Naive B cell (primary cell): ENCODE measurements around the gene SCAF1. TPM values are rescaled to one million over a fixed set of nuclear protein-coding genes. Genes with fewer than 3 reads are reported as not detected.

Experiments
- ATAC-seq, 2 donors: fragments of 150-1000 bp; cut with Tn5 transposase; 2 replicates each; pipeline ENCODE4 v1.10.0; 2021; ENCODE audit warnings: low read depth in 2 of 2, mild to moderate bottlenecking in 2 of 2, moderate library complexity in 2 of 2
- DNase-seq: peaks from one replicate; pipeline ENCODE4 v3.0.0; 2022
- H3K27ac Mint-ChIP-seq, 6 donors: one replicate each; pipeline ENCODE4 v1.8.0; 2020 to 2022; ENCODE audit warnings: mild to moderate bottlenecking in 6 of 6, mixed read lengths in 6 of 6, moderate library complexity in 5 of 6, inconsistent platforms in 2 of 6
- H3K27me3 Mint-ChIP-seq, 3 donors: one replicate each; pipeline ENCODE4 v1.8.0; 2021 to 2022; ENCODE audit warnings: mixed read lengths in 3 of 3, mild to moderate bottlenecking in 1 of 3
- H3K36me3 Mint-ChIP-seq, 2 donors: one replicate each; pipeline ENCODE4 v1.8.0; 2020 to 2022; ENCODE audit warnings: mixed read lengths in 2 of 2, inconsistent platforms in 1 of 2, mild to moderate bottlenecking in 1 of 2
- H3K4me1 Mint-ChIP-seq, 3 donors: one replicate each; pipeline ENCODE4 v1.8.0; 2020 to 2022; ENCODE audit warnings: mixed read lengths in 3 of 3, inconsistent platforms in 1 of 3, mild to moderate bottlenecking in 1 of 3, moderate library complexity in 1 of 3
- H3K4me3 Mint-ChIP-seq, 8 donors: one replicate each; pipeline ENCODE4 v1.8.0; 2020 to 2022; ENCODE audit warnings: mild to moderate bottlenecking in 8 of 8, mixed read lengths in 8 of 8, moderate library complexity in 8 of 8, inconsistent platforms in 2 of 8
- H3K9me3 Mint-ChIP-seq, 7 donors: one replicate each; pipeline ENCODE4 v1.8.0; 2020 to 2022; ENCODE audit warnings: mixed read lengths in 7 of 7, mild to moderate bottlenecking in 5 of 7, inconsistent platforms in 2 of 7, moderate library complexity in 1 of 7
- polyA plus RNA-seq, 6 donors: library from polyadenylated mRNA; unstranded; fragments of 300-500 nt; fragmentation: Illumina TruSeq; gene quantifications; one replicate each; pipeline ENCODE4 v1.2.3, GENCODE V29; 2021; ENCODE audit warnings: low read depth in 6 of 6

The SCAF1 gene
- polyA plus RNA-seq, 6 donors from 2014 or later = 0.84 to 2.9 (median 1.1) TPM; not detected in 1

DNA sequence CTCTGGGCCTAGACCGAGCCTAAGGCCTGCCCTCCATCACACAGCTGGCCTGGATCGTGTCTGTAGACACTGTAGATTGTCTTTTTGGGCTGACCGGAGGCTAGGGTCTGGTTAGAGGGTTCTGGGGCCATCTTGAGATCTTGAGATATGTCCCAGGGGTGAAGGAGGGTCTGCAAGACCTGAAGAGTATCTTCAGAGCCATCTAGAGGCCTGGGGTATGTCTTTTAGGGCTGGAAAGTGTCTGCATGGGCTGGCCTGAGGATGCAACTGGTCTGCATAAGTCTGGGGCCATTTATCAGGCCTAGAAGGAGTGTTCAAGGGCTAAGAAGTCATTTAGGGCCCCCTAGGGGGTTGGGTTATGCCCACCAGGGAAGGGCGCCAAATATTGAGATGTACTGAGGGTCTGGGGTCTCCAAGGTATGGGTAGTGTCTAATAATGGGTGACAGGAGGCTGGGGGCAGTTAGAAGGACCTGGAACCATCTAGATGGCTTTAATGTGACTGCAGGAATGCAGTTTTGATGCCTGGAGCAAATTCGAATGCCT, 555 bp downstream of the SCAF1 start:
- peaks cover 52 to 69% (median 68%) of the 10 kb centered on the region in 3 donors for H3K4me1 Mint-ChIP-seq
- no peak for ATAC-seq
- H3K4me3 Mint-ChIP-seq = peak overlapping the region; percentile 89 to 99 (median 97)
- no peaks in the 10 kb centered on the region for H3K36me3 Mint-ChIP-seq
- peaks cover 0 to 5% (median 0%) of the 10 kb centered on the region in 3 donors for H3K27me3 Mint-ChIP-seq
- DNase-seq = no peak
- H3K27ac Mint-ChIP-seq = peak overlapping the region; percentile 88 to 100 (median 98)
- no peaks in the 10 kb centered on the region for H3K9me3 Mint-ChIP-seq

DNA sequence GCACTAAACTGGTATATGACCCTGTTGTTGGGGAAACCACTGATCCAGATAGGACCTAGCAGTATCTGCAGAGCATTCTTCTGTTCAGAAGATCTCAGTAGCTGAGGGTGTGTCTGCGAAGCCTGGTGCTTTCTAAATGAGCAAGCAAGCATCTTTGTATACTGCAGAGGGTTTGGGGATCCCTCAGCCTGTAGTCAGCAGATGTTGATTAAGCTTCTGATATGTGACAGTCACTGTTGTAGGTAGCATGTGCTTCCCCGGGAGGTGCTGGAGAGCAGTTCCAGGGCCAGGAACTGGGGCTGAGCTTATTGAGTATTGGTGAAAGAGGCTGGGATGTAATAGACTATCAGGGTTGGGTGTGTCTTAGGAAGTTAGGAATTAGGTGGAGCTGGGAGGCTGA, 1.5 kb downstream of the SCAF1 start:
- Mint-ChIP-seq H3K9me3 (no peaks in the 10 kb centered on the region), H3K36me3 (no peaks in the 10 kb centered on the region), H3K27me3 (peaks cover 0 to 2% (median 0%) of the 10 kb centered on the region in 3 donors), H3K4me1 (peaks cover 45 to 62% (median 59%) of the 10 kb centered on the region in 3 donors), H3K4me3 (peak overlapping the region in 6 of 8 donors; percentile 19 to 99 (median 97)), H3K27ac (peak overlapping the region in 4 of 6 donors; percentile 0 to 100 (median 68))
- ATAC-seq (no peak), DNase-seq (no peak)

DNA sequence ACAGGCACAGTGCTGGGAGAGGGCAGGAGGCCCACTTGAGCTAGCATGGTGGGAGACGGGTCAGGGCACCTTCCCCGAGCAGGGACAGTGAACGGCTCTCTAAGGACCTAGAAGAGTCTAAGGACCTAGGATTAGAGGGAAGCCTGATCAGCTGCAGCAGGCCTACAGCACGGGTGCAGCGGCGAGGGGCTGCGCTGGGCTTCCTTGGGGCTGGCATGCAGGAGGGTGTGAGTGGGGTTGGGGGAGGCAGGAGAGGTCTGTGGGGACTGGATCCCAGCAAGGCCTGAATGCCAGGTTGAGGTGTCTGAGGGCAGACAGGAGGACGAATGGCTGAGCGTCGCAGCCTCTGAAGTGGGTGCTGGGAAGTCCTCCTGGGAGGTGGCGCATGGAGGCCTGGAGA, 3.6 kb downstream of the SCAF1 start:
- Mint-ChIP-seq H3K27me3 (no peaks in the 10 kb centered on the region), H3K9me3 (no peaks in the 10 kb centered on the region), H3K4me1 (peaks cover 32 to 46% (median 42%) of the 10 kb centered on the region in 3 donors), H3K4me3 (peak overlapping the region in 2 of 8 donors; percentile 63 to 90), H3K36me3 (no peaks in the 10 kb centered on the region), H3K27ac (peak overlapping the region in 2 of 6 donors; percentile 45 to 62)
- no peak for DNase-seq
- no peak for ATAC-seq

DNA sequence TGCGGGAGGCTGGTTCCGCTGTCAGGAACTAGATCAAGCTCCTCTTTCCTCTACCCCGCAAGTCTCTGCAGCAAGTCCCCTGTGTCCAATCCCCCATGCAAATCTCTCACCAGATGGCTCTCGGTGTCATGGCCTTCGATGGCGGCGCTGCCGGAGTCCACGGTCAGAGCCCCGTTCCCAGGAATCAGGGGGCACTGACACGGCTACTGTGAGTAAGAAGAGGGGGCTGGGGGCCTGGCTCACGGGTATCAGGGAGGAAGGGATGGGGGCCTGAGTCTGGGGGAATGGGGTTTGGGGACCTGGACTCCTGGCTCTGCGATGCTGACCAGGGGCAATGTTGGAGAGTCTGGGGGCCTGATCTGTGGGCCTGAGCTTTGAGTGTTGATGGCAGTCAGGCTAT, 4.0 kb downstream of the SCAF1 start:
- peak overlapping the region in 1 of 8 donors; percentile 90 for H3K4me3 Mint-ChIP-seq
- H3K27me3 Mint-ChIP-seq = no peaks in the 10 kb centered on the region
- ATAC-seq (no peak), DNase-seq (no peak)
- H3K4me1 Mint-ChIP-seq = peaks cover 28 to 42% (median 38%) of the 10 kb centered on the region in 3 donors
- no peaks in the 10 kb centered on the region for H3K9me3 Mint-ChIP-seq
- H3K36me3 Mint-ChIP-seq = no peaks in the 10 kb centered on the region
- H3K27ac Mint-ChIP-seq = peak overlapping the region in 2 of 6 donors; percentile 45 to 65

DNA sequence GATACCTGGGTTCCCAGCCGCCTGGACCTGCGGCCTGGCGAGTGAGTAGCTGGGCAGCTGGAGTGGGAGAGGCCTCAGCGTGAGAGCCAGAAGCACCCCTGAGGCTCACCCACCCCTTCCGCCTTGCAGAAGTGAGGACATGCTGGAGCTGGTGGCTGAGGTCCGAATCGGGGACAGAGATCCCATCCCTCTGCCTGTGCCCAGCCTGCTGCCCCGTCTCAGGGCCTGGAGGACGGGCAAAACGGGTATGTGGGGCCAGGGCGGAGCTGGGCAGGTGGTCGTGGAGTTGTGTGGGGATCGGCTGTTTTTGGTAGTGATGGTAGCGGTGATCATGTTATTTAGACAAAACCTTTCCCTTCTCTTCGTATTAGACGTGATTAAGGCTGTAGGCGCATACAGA, 4.6 kb downstream of the SCAF1 start:
- Mint-ChIP-seq H3K4me1 (peaks cover 27 to 37% (median 37%) of the 10 kb centered on the region in 3 donors), H3K36me3 (no peaks in the 10 kb centered on the region), H3K4me3 (no peak overlapping the region), H3K9me3 (no peaks in the 10 kb centered on the region), H3K27me3 (no peaks in the 10 kb centered on the region), H3K27ac (no peak overlapping the region)
- DNase-seq (no peak), ATAC-seq (no peak)

DNA sequence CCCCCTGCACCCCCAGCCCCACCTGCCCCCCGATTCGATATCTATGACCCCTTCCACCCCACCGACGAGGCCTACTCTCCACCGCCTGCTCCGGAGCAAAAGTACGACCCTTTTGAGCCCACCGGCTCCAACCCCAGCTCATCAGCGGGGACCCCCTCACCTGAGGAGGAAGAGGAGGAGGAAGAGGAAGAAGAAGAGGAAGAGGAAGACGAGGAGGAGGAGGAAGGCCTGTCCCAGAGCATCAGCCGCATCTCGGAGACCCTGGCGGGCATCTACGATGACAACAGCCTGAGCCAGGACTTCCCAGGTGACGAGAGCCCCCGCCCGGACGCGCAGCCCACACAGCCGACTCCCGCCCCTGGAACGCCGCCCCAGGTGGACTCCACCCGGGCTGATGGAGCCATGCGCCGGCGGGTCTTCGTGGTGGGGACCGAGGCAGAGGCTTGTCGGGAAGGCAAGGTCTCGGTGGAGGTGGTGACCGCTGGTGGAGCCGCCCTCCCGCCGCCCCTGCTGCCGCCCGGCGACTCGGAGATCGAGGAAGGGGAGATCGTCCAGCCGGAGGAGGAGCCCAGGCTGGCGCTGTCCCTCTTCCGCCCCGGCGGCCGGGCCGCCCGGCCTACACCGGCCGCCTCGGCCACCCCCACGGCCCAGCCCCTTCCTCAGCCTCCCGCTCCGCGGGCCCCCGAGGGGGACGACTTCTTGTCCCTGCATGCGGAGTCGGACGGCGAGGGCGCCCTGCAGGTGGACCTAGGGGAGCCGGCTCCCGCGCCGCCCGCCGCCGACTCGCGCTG, 9.2 kb downstream of the SCAF1 start:
- DNase-seq = no peak
- Mint-ChIP-seq H3K4me3 (no peak overlapping the region), H3K27ac (no peak overlapping the region), H3K36me3 (peaks cover 6 to 7% of the 10 kb centered on the region in 2 donors), H3K4me1 (peaks cover 0 to 4% (median 2%) of the 10 kb centered on the region in 3 donors), H3K27me3 (no peaks in the 10 kb centered on the region), H3K9me3 (no peaks in the 10 kb centered on the region)
- no peak for ATAC-seq

DNA sequence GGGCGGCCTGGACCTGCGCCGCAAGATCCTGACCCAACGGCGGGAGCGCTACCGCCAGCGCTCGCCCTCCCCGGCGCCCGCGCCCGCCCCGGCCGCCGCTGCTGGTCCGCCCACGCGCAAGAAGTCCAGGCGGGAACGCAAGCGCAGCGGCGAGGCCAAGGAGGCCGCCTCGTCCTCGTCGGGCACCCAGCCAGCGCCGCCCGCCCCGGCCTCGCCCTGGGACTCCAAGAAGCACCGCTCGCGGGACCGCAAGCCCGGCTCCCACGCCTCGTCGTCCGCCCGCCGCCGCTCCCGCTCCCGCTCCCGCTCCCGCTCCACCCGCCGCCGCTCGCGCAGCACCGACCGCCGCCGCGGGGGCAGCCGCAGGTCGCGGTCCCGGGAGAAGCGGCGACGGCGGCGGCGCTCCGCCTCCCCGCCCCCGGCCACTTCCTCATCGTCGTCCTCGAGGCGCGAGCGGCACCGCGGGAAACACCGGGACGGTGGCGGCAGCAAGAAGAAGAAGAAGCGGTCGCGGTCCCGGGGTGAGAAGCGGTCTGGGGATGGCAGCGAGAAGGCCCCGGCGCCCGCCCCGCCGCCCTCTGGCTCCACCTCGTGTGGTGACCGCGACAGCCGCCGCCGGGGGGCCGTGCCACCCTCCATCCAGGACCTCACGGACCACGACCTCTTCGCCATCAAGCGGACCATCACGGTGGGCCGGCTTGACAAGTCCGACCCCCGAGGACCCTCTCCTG, 10.0 kb downstream of the SCAF1 start:
- no peaks in the 10 kb centered on the region for H3K27me3 Mint-ChIP-seq
- peaks cover 6 to 7% of the 10 kb centered on the region in 2 donors for H3K36me3 Mint-ChIP-seq
- no peak overlapping the region for H3K4me3 Mint-ChIP-seq
- ATAC-seq (no peak), DNase-seq (no peak)
- peaks cover 0 to 3% (median 0%) of the 10 kb centered on the region in 3 donors for H3K4me1 Mint-ChIP-seq
- no peaks in the 10 kb centered on the region for H3K9me3 Mint-ChIP-seq
- H3K27ac Mint-ChIP-seq = peak overlapping the region in 1 of 6 donors; percentile 47

DNA sequence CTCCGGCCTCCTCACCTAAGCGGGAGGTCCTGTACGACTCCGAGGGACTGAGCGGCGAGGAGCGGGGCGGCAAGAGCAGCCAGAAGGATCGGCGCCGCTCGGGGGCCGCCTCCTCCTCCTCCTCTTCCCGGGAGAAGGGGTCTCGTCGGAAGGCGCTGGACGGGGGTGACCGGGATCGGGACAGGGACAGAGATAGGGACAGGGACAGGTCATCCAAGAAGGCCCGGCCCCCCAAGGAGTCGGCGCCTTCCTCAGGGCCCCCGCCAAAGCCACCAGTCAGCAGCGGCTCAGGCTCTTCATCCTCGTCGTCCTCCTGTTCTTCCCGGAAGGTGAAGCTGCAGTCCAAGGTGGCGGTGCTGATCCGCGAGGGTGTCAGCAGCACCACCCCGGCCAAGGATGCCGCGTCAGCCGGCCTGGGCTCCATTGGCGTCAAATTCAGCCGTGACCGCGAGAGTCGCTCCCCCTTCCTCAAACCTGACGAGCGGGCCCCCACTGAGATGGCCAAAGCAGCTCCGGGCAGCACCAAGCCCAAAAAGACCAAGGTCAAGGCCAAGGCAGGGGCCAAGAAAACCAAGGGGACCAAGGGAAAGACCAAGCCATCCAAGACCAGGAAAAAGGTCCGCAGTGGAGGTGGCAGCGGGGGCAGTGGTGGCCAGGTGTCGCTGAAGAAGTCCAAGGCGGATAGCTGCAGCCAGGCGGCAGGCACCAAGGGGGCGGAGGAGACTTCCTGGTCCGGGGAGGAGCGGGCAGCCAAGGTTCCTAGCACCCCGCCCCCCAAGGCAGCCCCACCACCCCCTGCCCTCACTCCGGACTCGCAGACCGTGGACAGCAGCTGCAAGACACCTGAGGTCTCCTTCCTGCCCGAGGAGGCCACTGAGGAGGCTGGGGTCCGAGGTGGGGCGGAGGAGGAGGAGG, 10.8 kb downstream of the SCAF1 start:
- peak overlapping the region in 1 of 6 donors; percentile 47 for H3K27ac Mint-ChIP-seq
- peaks cover 0 to 5% (median 3%) of the 10 kb centered on the region in 3 donors for H3K4me1 Mint-ChIP-seq
- DNase-seq (no peak), ATAC-seq (no peak)
- H3K9me3 Mint-ChIP-seq = no peaks in the 10 kb centered on the region
- H3K36me3 Mint-ChIP-seq = peaks cover 6 to 7% of the 10 kb centered on the region in 2 donors
- peak overlapping the region in 1 of 8 donors; percentile 33 for H3K4me3 Mint-ChIP-seq
- no peaks in the 10 kb centered on the region for H3K27me3 Mint-ChIP-seq

DNA sequence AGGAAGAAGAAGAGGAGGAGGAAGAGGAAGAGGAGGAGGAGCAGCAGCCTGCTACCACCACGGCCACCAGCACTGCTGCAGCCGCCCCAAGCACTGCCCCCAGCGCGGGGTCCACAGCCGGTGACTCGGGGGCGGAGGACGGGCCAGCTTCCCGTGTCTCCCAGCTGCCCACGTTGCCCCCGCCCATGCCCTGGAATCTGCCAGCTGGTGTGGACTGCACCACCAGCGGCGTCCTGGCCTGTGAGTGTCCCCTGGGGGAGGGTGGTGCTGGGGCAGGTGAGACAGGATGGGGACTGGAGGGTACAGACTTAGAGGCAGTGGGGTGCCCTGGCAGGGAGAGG, 11.4 kb downstream of the SCAF1 start:
- Mint-ChIP-seq H3K36me3 (peaks cover 6 to 7% of the 10 kb centered on the region in 2 donors), H3K9me3 (no peaks in the 10 kb centered on the region), H3K4me3 (no peak overlapping the region), H3K4me1 (peaks cover 0 to 5% (median 3%) of the 10 kb centered on the region in 3 donors), H3K27ac (peak overlapping the region in 1 of 6 donors; percentile 76), H3K27me3 (no peaks in the 10 kb centered on the region)
- ATAC-seq (no peak), DNase-seq (no peak)

DNA sequence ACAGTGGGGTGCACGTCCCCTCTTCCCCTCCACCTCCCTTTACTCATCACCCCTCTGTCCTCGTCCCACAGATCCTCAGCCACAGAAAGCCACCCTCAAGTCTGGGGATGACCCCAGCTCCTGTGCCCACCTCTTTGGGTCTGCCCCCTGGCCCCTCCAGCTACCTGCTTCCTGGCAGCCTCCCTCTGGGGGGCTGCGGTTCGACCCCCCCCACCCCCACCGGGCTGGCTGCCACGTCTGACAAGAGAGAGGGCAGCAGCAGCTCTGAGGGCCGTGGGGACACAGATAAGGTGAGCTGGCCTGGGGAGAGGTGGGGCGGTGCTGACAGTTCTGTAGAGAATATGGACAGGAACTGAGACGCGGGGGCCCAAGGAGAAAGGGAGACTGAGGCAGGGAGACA, 12.6 kb downstream of the SCAF1 start:
- H3K36me3 Mint-ChIP-seq = peaks cover 6 to 7% of the 10 kb centered on the region in 2 donors
- ATAC-seq = no peak
- no peaks in the 10 kb centered on the region for H3K27me3 Mint-ChIP-seq
- no peaks in the 10 kb centered on the region for H3K9me3 Mint-ChIP-seq
- peak overlapping the region in 1 of 6 donors; percentile 66 for H3K27ac Mint-ChIP-seq
- H3K4me3 Mint-ChIP-seq = peak overlapping the region in 1 of 8 donors; percentile 52
- peaks cover 0 to 5% (median 3%) of the 10 kb centered on the region in 3 donors for H3K4me1 Mint-ChIP-seq
- no peak for DNase-seq

DNA sequence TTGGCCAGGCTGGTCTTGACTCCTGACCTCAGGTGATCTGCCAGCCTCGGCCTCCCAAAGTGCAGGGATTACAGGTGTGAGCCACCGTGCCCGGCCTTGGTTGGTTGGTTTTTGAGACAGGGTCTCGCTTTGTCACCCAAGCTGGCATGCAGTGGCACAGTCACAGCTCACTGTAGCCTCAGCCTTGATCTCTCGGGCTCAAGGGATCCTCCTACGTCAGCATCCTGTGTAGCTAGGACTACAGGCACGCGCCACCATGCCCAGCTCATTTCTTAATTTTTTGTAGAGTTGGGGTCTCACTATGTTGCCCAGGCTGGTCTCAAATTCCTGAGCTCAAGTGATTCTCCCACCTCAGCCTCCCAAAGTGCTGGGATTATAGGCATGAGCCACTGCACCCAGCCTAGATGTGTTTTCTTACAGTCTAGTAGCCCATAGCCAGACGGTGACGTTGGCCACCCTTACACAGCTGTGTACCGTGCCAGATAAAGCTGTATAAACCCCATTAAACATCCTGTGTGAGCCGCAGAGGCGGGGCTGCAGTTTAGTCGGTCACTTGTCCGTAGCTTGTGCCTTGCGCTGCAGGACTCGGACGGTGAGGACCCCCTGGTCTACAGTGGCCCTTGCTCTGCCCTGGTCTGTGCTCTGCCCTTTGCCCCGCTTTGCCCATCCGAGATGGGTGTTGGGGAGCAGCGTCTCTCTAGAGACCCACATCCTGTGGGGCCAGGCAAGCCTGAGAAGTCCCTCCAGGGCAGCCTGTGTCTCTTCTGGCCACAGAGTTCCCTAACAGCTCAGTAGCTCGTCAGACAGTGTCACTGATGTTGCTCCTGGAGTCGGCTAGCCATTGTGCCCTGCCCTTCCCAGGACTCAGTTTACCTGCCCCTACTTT, 13.8 kb downstream of the SCAF1 start:
- no peaks in the 10 kb centered on the region for H3K9me3 Mint-ChIP-seq
- peaks cover 3 to 6% (median 5%) of the 10 kb centered on the region in 3 donors for H3K4me1 Mint-ChIP-seq
- peak overlapping the region in 1 of 6 donors; percentile 47 for H3K27ac Mint-ChIP-seq
- peaks cover 6 to 7% of the 10 kb centered on the region in 2 donors for H3K36me3 Mint-ChIP-seq
- DNase-seq = no peak
- ATAC-seq = no peak
- no peaks in the 10 kb centered on the region for H3K27me3 Mint-ChIP-seq
- H3K4me3 Mint-ChIP-seq = no peak overlapping the region

DNA sequence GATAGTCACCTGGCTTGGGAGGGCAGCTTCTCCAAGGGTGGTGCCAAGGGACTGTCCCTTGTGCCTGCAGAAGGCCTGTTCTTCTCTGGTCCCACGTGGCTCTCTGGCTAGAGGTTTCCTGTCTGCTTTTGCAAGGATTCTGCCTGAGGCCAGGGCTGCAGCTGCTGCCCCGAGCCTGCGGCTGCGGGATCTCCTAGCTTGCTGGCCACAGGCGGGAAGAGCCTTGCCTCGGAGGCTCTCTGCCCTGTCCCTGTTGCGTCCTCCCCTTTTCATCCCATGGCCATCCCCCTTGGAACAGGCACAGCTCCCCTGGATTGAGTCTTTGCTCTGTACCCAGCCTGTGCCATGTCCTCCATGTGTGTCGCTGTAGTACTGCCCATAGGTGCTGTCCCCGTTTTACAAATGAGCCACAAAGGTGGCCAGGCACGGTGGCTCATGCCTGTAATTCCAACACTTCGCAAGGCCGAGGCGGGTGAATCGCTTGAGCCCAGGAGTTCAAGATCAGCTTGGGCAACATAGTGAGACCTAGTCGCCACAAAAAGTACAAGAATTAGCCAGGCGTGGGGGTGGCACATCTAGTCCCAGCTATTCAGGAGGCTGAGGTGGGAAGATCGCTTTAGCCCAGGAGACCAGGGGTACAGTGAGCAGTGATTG, 14.6 kb downstream of the SCAF1 start:
- no peaks in the 10 kb centered on the region for H3K27me3 Mint-ChIP-seq
- peak overlapping the region in 1 of 6 donors; percentile 36 for H3K27ac Mint-ChIP-seq
- no peaks in the 10 kb centered on the region for H3K9me3 Mint-ChIP-seq
- no peak for ATAC-seq
- H3K36me3 Mint-ChIP-seq = peaks cover 6 to 7% of the 10 kb centered on the region in 2 donors
- DNase-seq = no peak
- peaks cover 3 to 6% (median 5%) of the 10 kb centered on the region in 3 donors for H3K4me1 Mint-ChIP-seq
- no peak overlapping the region for H3K4me3 Mint-ChIP-seq
